SK-N-SH (cell line): ENCODE results near the gene UBE2Q1. TPM values are rescaled to one million over a fixed set of nuclear protein-coding genes. Genes with fewer than 3 reads are reported as not detected.

Experiments used
- CTCF ChIA-PET: fragments of 300-600, 350-600 bp; formaldehyde crosslinking; extraction: SDS; loops from one replicate; lab custom pipeline; 2021; lab: Yijun Ruan, JAX
- POLR2A ChIA-PET: fragments of 350-600 bp; sonication (Branson Sonifier 250); formaldehyde crosslinking; extraction: SDS; loops from one replicate; lab custom pipeline; 2020; ENCODE audit warnings: antibody characterized with exemption, inconsistent platforms; lab: Yijun Ruan, JAX
- DNase-seq: peaks from one replicate; pipeline ENCODE4 v3.0.0; 2012
- H2AFZ ChIP-seq: fragments of 200-600 bp; sonication (generic); 2 replicates; pipeline ENCODE4 v1.8.1; 2016; ENCODE audit warnings: antibody characterized with exemption, mild to moderate bottlenecking, low read depth
- H3F3A ChIP-seq: fragments of 200-600 bp; sonication (generic); replicated peaks from 2 replicates; pipeline ENCODE3; 2016; ENCODE audit warnings: antibody characterized with exemption, mild to moderate bottlenecking; ENCODE audit not compliant: insufficient read depth
- H3K27ac ChIP-seq, 2 experiments: fragments of 200-500 bp in 1 of 2; fragments of 200-600 bp in 1 of 2; sonication (Bioruptor generic) in 1 of 2; sonication (generic), shearing (Covaris generic) in 1 of 2; 2 replicates each; pipeline versions ENCODE4 v1.5.1 to v1.6.1; 2014 to 2016; ENCODE audit warnings: low read depth in 2 of 2, inconsistent platforms in 1 of 2, low read length in 1 of 2, mild to moderate bottlenecking in 1 of 2, mixed read lengths in 1 of 2
- H3K27me3 ChIP-seq: fragments of 200-600 bp; sonication (generic), shearing (Covaris generic); 2 replicates; pipeline ENCODE4 v1.6.1; 2016; ENCODE audit warnings: mixed run types; ENCODE audit not compliant: insufficient read depth
- H3K36me3 ChIP-seq, 2 experiments: fragments of 200-500 bp in 1 of 2; fragments of 200-600 bp in 1 of 2; sonication (Bioruptor generic) in 1 of 2; sonication (generic) in 1 of 2; replicated peaks in 1 of 2; 2 replicates each; pipeline versions ENCODE3 to v1.5.1; 2014 to 2016; ENCODE audit warnings: low read length in 1 of 2, mild to moderate bottlenecking in 1 of 2; ENCODE audit not compliant: insufficient read depth in 2 of 2, control insufficient read depth in 1 of 2
- H3K4me1 ChIP-seq, 2 experiments: fragments of 200-500 bp in 1 of 2; fragments of 200-600 bp in 1 of 2; sonication (Bioruptor generic) in 1 of 2; sonication (generic), shearing (Covaris generic) in 1 of 2; 2 replicates each; pipeline versions ENCODE4 v1.5.1 to v1.6.1; 2014 to 2016; ENCODE audit warnings: low read depth in 1 of 2, low read length in 1 of 2, mixed run types in 1 of 2; ENCODE audit not compliant: insufficient read depth in 2 of 2, control insufficient read depth in 1 of 2
- H3K4me2 ChIP-seq: fragments of 200-600 bp; sonication (generic), shearing (Covaris generic); 2 replicates; pipeline ENCODE4 v1.6.1; 2017; ENCODE audit warnings: mixed run types
- H3K4me3 ChIP-seq, 2 experiments: fragments of 200-500 bp in 1 of 2; fragments of 200-600 bp in 1 of 2; sonication (Bioruptor generic) in 1 of 2; sonication (generic), shearing (Covaris generic) in 1 of 2; 2 replicates each; pipeline versions ENCODE4 v1.5.1 to v1.8.1; 2014 to 2016; ENCODE audit warnings: low read depth in 2 of 2, inconsistent platforms in 1 of 2, low read length in 1 of 2, mild to moderate bottlenecking in 1 of 2, mixed read lengths in 1 of 2, moderate library complexity in 1 of 2
- H3K79me2 ChIP-seq: fragments of 200-600 bp; sonication (generic); 2 replicates; pipeline ENCODE4 v1.8.1; 2017; ENCODE audit warnings: mild to moderate bottlenecking; ENCODE audit not compliant: insufficient read depth
- H3K9ac ChIP-seq: fragments of 200-600 bp; sonication (generic); 2 replicates; pipeline ENCODE4 v1.6.1; 2017; ENCODE audit warnings: mixed run types
- H3K9me2 ChIP-seq: fragments of 200-600 bp; sonication (generic); 2 replicates; pipeline ENCODE4 v1.6.1; 2017; ENCODE audit warnings: mixed run types
- H3K9me3 ChIP-seq: fragments of 200-600 bp; sonication (generic); 2 replicates; pipeline ENCODE4 v1.6.1; 2017; ENCODE audit warnings: mixed run types, mild to moderate bottlenecking, moderate library complexity
- H4K20me1 ChIP-seq: fragments of 200-600 bp; sonication (generic); 2 replicates; pipeline ENCODE4 v1.6.1; 2017; ENCODE audit warnings: mild to moderate bottlenecking, mixed run types; ENCODE audit not compliant: insufficient read depth
- ELF1 ChIP-seq: IDR thresholded peaks from 2 replicates; pipeline ENCODE4 v1.4.0; 2012
- EZH2phosphoT487 ChIP-seq: fragments of 200-600 bp; sonication (generic); IDR thresholded peaks from 2 replicates; pipeline ENCODE4 v1.6.1; 2017; ENCODE audit warnings: low read depth, mixed run types, mild to moderate bottlenecking, antibody characterized with exemption, moderate library complexity, borderline replicate concordance
- FOSL2 ChIP-seq: IDR thresholded peaks from 2 replicates; pipeline ENCODE4 v1.4.0; 2012; ENCODE audit warnings: low read depth, mild to moderate bottlenecking, moderate library complexity, borderline replicate concordance
- FOXM1 ChIP-seq: IDR thresholded peaks from 2 replicates; pipeline ENCODE4 v1.4.0; 2012; ENCODE audit warnings: low read depth, mild to moderate bottlenecking
- MAX ChIP-seq: IDR thresholded peaks from 2 replicates; pipeline ENCODE4 v1.4.0; 2012; ENCODE audit warnings: low read depth
- RAD21 ChIP-seq: IDR thresholded peaks from 2 replicates; pipeline ENCODE4 v1.6.1; 2012; ENCODE audit warnings: mild to moderate bottlenecking, low read length
- RFX5 ChIP-seq: IDR thresholded peaks from 2 replicates; pipeline ENCODE4 v1.6.1; 2012; ENCODE audit warnings: mild to moderate bottlenecking, improper control_type of control experiment, low read length
- RXRA ChIP-seq: IDR thresholded peaks from 2 replicates; pipeline ENCODE4 v1.4.0; 2012; ENCODE audit warnings: low read depth, mild to moderate bottlenecking, borderline replicate concordance
- SMC3 ChIP-seq: IDR thresholded peaks from 2 replicates; pipeline ENCODE4 v1.6.1; 2012; ENCODE audit warnings: low read depth, low read length, improper control_type of control experiment
- TAF1 ChIP-seq: IDR thresholded peaks from 2 replicates; pipeline ENCODE4 v1.6.1; 2012; ENCODE audit warnings: low read depth, mild to moderate bottlenecking, low read length, moderate library complexity, borderline replicate concordance
- TEAD4 ChIP-seq: IDR thresholded peaks from 2 replicates; pipeline ENCODE4 v1.4.0; 2012; ENCODE audit warnings: mild to moderate bottlenecking, borderline replicate concordance; ENCODE audit not compliant: insufficient read depth
- USF1 ChIP-seq: IDR thresholded peaks from 2 replicates; pipeline ENCODE4 v1.4.0; 2012; ENCODE audit warnings: low read depth, borderline replicate concordance
- WGBS: methylation state at CpG from one replicate; pipeline ENCODE4 v1.1.6; 2017; ENCODE audit warnings: low lambda C conversion rate; 5-methylcytosine and 5-hydroxymethylcytosine counted together
- polyA plus RNA-seq, 3 experiments: library from polyadenylated mRNA; depleted of rRNA; stranded (reverse); fragments of >200 nt; gene quantifications; 2 replicates each; pipeline ENCODE4 v1.2.3, GENCODE V29; 2012
- TF ChIP-seq, protein P1 (sequence below): fragments of 200-600 bp; sonication (generic); IDR thresholded peaks from 2 replicates; pipeline ENCODE4 v1.6.1; 2017; ENCODE audit warnings: antibody characterized with exemption, mild to moderate bottlenecking, moderate library complexity
- TF ChIP-seq, protein P2 (sequence below): IDR thresholded peaks from 2 replicates; pipeline ENCODE4 v1.6.1; 2012; ENCODE audit warnings: mild to moderate bottlenecking, low read depth, low read length, moderate library complexity

The UBE2Q1 gene
- polyA plus RNA-seq, 1 of the 3 experiments (the other 2 are of a cell fraction) = 12.5 TPM

GRCh38 chr1:154520333-154520732 is 38.1 kb downstream of the UBE2Q1 start:
- Histone ChIP-seq H3K9me2 (no peaks in the 10 kb centered on the region), H3K9me3 (no peaks in the 10 kb centered on the region), H3K36me3 (no peaks in the 10 kb centered on the region), H2AFZ (no peak overlapping the region), H3K27ac (no peak overlapping the region), H4K20me1 (no peaks in the 10 kb centered on the region), H3F3A (no peaks in the 10 kb centered on the region), H3K79me2 (no peaks in the 10 kb centered on the region), H3K4me3 (no peak overlapping the region), H3K4me1 (no peaks in the 10 kb centered on the region), H3K9ac (no peak overlapping the region), H3K4me2 (no peak overlapping the region), H3K27me3 (peaks cover 15% of the 10 kb centered on the region; the same call in 1 of the 2 replicates)
- no peak for DNase-seq
- WGBS = 51% methylated on average over 3 of the region's 3 CpGs
- POLR2A ChIA-PET = no interaction called here
- TF ChIP-seq FOSL2 = no peak
- TF ChIP-seq, protein P1, sequence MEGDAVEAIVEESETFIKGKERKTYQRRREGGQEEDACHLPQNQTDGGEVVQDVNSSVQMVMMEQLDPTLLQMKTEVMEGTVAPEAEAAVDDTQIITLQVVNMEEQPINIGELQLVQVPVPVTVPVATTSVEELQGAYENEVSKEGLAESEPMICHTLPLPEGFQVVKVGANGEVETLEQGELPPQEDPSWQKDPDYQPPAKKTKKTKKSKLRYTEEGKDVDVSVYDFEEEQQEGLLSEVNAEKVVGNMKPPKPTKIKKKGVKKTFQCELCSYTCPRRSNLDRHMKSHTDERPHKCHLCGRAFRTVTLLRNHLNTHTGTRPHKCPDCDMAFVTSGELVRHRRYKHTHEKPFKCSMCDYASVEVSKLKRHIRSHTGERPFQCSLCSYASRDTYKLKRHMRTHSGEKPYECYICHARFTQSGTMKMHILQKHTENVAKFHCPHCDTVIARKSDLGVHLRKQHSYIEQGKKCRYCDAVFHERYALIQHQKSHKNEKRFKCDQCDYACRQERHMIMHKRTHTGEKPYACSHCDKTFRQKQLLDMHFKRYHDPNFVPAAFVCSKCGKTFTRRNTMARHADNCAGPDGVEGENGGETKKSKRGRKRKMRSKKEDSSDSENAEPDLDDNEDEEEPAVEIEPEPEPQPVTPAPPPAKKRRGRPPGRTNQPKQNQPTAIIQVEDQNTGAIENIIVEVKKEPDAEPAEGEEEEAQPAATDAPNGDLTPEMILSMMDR = no peak
- no peak for TF ChIP-seq SMC3
- TF ChIP-seq USF1 = no peak
- TF ChIP-seq MAX = no peak
- TF ChIP-seq ELF1 = no peak
- TF ChIP-seq TAF1 = no peak
- TF ChIP-seq FOXM1 = no peak
- no peak for TF ChIP-seq RXRA
- TF ChIP-seq, protein P2, sequence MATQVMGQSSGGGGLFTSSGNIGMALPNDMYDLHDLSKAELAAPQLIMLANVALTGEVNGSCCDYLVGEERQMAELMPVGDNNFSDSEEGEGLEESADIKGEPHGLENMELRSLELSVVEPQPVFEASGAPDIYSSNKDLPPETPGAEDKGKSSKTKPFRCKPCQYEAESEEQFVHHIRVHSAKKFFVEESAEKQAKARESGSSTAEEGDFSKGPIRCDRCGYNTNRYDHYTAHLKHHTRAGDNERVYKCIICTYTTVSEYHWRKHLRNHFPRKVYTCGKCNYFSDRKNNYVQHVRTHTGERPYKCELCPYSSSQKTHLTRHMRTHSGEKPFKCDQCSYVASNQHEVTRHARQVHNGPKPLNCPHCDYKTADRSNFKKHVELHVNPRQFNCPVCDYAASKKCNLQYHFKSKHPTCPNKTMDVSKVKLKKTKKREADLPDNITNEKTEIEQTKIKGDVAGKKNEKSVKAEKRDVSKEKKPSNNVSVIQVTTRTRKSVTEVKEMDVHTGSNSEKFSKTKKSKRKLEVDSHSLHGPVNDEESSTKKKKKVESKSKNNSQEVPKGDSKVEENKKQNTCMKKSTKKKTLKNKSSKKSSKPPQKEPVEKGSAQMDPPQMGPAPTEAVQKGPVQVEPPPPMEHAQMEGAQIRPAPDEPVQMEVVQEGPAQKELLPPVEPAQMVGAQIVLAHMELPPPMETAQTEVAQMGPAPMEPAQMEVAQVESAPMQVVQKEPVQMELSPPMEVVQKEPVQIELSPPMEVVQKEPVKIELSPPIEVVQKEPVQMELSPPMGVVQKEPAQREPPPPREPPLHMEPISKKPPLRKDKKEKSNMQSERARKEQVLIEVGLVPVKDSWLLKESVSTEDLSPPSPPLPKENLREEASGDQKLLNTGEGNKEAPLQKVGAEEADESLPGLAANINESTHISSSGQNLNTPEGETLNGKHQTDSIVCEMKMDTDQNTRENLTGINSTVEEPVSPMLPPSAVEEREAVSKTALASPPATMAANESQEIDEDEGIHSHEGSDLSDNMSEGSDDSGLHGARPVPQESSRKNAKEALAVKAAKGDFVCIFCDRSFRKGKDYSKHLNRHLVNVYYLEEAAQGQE = no peak
- no peak for TF ChIP-seq RFX5
- TF ChIP-seq TEAD4 = no peak
- no peak for TF ChIP-seq EZH2phosphoT487
- TF ChIP-seq RAD21 = no peak
- CTCF ChIA-PET = interaction anchor here (0.8 to 1.8 kb wide), 4 partner anchors 14 to 149 kb away, joined by 3 to 7 read pairs (median 4); no protein-coding TSS in a partner anchor
